D341Med (cell line): ENCODE results near the gene JAKMIP1.

Experiments
- DNase-seq: peaks from one replicate; pipeline ENCODE4 v3.0.0; 2012; ENCODE audit warnings: low spot score

The JAKMIP1 gene

DNA sequence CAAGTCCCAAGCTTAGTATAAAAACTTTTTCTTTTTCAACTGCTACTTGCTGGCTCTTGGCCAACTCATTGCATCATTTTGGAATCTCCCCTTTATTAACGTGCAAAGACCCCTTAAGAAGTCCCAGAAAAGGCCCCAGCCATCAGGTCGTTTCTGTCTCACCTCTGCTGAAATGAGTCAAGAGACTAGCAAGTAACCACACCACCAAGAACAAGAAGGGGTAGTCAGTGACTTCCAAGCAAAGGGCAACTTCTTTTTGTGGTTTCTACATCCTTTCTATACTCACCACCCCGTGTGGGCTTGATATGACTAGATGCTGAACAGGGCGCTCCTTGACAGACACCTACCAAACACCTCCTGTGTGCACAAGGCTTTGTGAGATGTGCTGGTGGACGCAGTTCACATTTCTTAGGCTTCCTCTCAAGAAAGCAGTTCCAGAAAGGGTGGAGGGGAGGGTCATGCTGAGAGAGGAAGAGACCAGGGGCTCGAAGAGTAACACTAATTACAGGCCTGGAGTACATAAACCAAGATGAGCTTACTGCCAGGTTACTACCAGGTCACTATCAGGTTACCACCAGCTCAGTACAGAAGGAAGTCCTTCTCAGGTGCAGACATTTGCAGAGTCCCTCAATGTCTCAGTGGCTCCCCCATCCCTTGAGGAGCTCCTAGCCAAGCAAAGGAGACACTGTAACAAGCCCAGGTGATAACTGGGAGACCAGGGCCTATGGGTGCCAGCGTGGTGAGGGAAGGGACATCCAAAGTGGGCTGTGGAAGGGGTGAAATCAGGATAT lies 19.3 kb downstream of the JAKMIP1 start:
- DNase-seq, result no peak

DNA sequence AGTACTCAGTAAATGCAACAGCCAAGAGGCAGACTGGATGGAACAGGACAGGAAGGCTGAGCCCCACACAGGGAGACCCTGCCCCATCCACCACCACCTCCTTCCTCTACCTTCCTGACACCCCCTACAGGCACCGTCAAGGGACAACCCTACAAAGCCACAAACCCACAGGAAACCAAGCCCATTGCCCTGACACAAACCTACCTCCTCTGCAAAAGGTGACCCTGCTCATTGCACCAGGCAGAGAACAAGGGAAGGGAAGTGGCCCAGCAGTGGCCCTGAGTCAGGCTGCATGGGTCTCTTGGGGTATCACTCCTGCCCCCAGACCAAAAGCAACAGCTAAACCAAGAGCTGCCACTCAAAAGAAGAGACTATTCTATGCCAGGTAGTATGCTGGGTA lies 21.0 kb downstream of the JAKMIP1 start:
- no peak for DNase-seq

DNA sequence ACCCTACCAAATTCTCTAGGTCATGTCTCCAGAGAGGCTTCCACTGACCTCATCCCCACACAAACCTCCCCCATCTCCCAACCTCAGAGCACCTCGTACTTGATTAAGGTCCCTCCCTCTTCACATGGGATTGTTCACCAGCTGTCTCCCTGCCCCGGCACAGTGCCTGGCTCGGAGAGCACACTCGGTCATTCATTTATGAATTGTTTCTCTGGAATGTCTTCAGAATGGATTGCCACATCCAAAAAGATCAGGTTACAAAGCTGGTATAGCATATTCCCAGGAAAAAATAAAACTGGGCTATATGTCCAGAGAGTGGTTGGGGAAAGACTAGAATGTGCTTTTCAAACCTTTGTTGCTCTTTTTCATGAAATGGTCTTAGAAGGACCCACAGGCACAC lies 21.6 kb downstream of the JAKMIP1 start:
- no peak for DNase-seq

DNA sequence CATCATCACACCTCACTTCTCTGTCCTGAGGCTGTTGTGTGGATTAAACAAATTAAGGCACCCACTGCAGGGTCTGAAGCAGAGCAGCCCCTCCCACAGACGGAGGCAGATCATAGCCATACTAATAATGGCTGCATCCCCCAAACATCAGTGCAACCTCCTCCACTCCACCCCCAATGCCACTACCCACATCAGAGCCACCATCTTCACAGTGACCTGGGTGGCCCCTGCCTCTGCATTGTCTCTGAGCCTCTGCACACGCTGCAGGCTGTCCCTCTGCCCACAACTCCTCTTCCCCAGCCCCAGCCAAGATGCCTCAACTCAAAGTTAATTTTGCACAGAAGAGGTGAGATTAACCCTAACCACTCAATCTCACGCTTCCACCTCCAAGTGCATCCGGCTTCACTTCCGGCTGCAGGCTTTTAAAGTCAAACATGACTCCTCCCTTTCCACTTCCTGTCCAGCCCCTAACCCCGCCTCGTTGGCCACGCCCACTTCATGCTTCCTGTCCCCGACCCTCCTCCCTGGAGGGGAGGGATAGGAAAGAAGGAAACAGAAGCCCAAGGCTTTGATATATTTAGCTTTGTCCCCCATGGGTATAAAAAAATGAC lies 22.7 kb downstream of the JAKMIP1 start:
- DNase-seq, result no peak

DNA sequence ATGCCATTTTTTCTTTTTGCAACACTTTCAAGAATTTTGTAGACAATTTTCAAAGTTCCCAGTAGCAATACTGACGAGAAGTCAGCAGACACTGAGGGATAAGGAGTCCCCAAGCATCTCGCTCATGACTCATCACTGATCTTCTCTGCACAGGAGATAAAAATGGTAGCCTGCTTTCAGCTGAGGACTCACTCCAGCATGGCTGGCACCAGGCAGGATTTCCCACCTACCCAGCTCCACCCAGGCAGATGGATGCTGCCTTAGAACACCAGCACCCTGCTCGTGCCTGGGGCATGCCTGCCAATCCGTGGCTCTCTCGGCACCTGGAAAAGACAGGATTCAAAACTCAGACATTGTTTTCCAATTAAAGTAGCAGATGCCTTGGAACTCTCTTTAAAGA lies 24.9 kb downstream of the JAKMIP1 start:
- DNase-seq, result no peak

DNA sequence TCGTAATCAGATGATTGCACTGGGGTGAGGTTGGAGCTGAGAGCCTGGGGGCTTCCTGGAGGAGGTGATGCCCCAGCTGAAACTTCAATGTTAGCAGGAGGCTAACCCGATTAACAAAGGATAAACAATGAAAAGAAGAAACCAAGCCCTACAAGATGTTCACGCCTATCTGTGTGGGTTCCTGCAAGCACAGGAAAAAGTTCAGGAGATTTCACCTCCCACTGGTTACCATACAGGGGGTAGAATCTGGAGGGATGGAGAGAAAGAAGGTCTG lies 27.5 kb downstream of the JAKMIP1 start:
- DNase-seq, result no peak

DNA sequence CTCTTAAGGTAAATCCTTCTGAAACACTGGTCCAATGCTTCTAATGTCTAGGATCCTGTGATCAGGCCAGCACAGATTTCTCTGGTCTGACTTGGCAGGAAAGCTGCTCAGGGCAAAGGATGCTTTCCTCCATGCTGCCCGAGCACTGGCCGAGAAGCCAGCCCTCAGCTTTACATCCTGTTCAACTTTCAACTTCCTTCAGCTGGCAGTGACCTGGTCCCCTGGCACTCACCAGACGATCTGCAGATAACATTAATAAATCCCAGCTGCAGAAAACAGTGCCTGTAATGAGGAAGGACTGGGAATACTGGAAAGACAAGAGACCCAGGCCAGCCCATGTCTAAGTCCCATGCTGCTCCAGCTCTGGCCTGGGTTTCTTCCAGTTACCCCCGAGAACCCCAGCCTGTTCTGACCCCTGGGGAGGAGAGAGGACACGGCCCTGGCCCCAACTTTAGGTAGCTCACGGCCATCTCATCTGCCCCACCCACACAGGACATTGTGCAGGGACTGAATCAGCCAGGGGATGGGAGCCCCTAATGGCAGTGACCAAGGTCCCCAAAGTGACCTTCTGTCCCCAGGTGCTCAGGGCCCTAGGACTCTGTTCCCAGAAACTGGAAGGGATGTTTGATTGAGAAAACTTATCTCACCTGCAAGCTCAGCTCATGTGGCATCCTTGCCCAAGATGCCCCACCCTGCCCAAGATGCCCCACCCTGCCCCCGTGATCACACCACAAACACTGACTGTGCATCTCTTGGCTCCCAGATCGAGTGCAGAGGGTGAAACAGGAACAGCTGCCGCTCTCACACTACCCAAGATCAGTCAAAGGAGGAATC lies 28.0 kb downstream of the JAKMIP1 start:
- no peak for DNase-seq

DNA sequence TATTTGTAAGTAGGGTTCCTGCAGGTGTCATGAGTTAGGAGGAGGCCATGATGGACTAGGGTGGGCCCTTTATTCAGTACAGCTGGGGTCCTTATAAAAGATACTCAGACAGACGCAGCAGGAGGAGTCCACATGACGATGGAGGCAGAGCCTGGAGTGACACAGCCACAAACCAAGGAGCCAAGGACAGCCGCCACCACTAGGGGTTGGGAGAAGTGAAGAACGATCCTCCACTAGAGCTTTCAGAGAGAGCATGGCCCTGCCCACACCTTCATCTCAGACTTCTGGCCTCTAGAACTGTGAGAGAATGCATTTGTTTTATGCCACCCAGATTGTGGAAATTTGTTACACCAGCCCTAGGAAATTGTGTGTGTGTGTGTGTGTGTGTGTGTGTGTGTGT lies 31.1 kb downstream of the JAKMIP1 start:
- DNase-seq, result no peak

DNA sequence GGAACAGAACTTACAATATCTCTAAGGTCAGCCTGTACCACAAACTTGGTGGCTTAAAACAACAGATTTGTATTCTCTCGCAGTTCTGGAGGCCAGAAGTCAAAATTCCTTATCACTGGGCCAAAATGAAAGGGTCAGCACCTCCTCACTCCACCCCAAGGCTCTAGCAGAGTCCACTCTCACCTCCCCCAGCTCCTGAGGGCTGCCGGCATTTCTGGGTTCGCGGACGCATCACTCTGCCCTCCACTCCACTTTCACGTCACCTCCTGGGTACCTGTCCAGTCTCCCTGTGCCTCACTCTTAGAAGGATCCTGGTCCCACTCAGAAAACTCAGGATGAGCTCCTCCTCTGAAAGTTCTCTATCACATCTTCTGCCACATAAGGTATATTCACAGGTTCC lies 34.6 kb downstream of the JAKMIP1 start:
- no peak for DNase-seq

DNA sequence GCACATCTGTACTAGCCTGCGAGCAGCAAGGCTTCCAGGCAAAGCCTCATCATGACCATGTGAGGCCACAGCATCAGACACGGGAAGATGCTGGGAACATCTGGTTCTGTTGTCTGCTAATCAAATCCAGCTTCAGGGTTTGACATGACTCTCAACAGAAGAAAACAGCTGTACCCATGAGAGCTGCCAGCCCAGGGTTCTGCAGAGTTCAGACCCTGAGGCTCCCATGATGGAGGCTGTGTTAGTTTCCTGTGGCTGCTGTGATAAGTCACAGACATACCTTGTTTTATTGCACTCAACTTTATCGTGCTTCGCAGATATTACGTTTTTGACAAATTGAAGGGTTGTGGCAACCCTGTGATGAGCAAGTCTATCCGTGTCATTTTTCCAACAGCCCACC lies 37.5 kb downstream of the JAKMIP1 start:
- DNase-seq, result no peak

DNA sequence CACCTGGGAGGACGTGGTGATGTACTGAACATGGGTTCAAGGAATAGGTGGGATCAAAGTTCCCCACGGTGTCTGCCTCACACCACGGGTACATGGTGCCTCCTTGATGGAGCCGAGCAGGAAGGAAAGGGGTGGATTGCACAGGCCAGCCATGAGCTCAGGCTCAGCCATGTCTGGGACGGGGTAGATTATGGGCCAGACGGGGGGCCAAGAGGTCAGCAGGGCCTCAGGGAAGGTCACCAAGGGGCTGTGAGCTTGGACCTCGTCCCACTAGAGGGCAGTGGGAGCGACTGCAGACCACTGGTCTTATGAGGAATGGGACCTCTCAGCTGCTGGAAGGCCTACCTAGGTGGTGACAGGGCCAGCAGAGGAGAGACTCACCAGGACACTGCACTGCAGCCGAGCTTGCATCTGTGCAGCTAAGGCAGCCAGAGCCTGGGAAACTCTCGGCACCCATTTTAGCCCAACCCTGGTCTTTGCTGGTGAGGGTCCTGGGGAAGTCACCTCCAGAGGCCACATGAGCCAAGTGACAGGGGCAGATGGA lies 38.4 kb downstream of the JAKMIP1 start:
- no peak for DNase-seq

DNA sequence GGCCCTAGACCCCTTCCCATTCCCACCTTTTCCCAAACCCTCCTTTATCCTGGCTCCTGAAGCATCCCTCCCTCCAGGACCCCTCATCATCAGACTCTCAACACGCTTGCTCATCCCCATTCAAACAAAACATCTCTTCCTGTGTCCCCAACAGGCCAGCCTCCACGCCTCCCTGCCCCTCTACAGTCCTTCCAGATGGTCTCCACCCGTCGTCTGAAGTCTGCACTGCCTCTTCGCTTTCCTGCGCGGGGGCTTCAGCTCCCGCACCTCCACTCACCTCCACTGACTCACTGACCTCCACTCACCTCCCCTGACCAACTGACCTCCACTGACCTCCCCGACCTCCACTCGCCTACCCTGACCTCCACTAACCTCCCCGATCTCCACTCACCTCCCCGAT lies 39.8 kb downstream of the JAKMIP1 start:
- DNase-seq, result no peak

DNA sequence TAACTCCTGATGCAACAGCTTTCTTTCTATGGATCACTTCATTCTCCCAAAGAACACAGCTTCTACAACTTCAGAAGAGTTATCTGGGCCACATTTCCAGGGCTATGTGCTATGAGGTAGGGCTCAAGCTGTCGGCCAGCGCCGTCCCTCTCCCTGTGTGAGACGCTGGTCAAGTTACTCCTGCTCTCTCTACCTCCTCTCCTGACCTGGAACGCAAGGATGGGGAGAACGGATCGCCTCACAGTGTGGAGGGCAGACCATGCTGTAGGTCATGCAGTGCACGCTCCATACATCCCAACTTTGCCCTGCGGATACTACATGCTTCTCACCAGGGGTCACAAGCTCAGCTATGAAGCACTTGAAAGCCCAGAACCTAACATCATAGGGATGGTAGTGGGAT lies 42.4 kb downstream of the JAKMIP1 start:
- DNase-seq, result no peak

DNA sequence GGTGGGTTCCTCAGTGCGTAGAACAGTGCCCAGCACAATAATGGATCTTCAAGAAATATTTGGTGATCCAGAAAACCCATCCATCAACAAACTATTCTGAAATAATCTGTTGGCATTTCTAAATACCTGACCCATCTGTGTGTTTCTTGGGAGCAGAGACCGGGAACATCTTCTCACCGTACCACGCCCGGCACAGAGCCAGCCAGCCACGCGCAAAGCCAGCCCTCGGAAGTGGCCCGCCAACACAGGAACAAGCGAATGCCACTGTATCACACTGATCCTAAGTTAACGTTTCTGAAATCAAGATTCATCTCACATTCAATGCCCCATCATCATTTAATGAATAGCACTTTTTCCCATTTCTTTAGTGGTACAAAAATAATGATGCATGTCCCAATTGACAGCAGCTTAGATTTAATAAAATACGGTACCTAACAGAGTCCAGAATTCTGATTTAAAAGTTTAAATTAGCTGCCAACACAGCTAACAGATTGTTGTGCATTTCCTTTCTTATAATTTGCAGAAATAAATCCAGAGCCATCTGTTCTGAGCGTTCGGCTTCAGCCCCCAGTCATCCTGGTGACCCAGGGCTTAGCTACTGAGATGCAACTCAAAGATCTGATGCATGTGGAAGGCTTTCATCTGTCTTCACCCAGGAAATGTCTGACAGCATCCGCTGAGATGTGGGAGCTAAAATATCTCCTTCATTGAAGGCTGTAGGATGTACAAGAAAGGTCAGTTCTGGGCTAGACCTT lies 44.2 kb downstream of the JAKMIP1 start:
- no peak for DNase-seq

DNA sequence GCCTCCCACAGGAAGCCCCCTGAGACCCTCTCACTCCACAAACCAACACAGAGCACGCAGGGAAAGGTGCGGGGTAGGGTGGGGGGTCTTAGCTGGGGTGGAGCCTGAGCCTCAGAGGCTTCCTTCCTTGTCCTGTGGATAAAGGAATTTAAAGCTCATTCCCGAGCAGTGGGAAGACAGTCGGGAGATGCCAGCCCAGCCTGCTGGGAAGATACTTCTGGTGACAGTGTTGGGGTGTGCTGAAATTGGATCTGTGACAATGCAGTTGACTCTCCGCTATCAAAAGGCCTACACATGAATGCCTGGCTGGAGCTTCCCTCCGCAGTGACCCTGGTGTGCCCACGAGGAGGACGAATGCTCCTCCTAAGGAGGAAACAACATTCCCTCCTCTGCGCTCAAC lies 45.5 kb downstream of the JAKMIP1 start:
- DNase-seq, result no peak

DNA sequence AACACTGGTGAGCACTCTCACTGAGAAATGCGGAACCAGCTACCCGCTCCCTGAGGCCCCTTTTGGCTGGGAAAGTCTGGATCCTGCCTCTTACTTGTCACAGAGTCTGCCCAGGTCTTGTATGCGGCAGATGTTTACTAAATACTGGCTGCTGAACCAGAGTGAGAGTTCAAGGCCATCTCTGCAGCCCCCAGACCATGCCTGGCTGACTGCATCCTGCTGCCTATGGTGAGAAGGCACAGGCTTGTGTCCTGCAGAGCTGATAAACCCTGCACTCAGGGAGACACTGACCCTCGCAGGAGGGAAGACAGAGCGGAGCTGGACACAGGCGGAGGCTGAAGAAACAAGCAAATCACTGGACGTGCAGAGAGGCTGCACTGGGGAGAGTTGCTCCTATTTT lies 46.5 kb downstream of the JAKMIP1 start:
- no peak for DNase-seq

DNA sequence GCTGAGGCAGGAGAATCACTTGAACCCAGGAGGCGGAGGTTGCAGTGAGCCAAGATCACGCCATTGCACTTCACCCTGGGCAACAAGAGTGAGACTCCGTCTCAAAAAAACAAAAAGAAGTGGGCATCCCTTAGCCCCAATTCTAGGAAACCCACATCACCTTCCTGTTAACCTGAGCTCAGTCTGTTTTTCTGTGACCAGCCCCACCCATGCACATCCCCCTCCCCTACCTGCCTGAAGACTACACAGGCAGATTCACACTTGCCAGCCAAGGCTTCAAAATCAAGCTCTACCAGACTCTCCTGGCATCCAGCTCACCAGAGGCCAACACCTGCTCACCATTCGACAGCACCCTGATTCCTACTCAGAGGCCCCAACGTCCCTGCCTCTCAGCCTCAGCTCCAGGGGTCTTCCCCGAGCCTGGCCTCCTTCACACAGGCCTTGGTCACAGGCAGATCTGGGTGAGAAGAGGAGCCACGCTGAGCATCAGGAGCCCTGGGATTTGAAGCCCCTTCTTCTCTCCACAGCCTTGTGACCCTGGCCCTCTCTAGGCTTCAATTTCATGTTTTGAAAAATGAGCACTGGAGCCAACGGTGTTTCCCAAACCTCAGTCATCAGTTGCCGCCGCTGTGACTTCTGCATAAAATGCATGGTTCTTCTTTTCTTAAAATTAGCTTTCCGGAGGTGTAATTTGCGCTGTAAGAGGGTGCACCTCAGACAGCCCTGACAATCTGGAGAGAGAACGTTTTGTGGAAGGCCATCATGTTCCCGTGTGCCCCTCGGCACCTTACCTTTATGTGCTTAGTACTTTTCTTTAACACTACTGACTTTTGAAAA lies 47.3 kb downstream of the JAKMIP1 start:
- DNase-seq, result no peak

DNA sequence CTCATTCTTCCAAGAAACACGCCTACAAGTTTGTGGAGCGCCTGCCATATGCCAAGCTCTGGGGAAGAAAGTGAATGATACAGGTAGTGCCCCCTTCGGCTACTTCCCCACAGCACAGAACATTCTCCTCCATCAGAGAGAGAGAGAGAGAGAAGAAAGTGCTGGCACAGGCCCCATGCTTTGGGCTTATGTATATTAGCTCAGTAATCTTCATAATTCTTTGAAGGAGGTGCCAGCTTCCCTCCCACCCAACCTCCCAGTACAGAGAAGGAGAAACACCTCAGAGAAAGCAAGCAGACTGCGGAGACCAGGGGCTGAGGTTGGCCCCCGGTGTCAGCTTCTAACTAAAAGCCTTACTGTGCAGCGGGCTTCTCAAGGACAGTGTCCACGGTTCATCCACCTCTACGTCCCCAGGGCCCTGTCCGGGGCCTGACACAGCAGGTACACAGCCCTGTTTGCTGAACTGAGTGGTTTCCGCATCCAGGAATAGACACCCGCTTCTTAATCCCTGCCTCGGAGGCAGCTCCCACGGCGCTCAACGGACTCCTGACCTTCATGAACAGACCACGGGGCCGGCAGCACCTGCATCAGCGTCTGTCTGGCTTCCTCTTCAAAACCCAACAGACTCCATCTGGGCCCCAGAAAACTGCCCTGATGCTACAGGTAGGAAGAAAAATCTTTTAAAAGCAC lies 50.2 kb downstream of the JAKMIP1 start:
- DNase-seq, result no peak

DNA sequence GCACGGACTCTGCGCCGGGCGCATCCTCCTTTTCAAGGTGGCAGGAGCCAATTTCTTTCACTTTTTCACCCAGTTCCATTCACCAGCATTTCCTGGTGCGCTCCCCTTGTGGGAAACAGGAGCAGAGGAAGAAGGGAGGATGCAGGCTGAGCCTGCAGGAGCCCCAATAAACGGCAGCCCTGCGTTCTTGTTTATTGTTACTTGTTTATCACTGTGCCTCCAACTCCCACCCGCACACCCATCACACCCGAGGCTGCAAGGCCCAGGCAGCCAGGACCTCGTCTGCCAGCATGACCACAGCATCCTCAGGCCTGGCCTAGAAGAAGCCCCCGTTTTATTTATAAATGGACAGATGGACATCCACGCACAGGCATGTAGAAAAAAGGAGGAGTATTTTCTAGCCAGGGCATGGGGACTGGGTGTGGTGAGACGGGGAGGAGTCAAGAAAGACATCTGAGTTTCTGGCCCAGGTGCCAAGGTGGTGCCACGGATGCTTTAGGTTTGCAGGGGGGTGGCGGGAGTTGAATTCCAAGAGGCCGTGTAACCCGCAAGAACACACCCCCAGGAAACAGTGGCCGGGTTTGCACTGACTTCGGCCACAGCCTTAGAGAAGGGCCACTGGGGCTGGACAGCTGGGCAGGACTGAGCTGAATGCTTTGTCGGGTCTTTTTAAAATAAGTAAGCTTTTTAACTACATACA lies 51.7 kb downstream of the JAKMIP1 start:
- no peak for DNase-seq

DNA sequence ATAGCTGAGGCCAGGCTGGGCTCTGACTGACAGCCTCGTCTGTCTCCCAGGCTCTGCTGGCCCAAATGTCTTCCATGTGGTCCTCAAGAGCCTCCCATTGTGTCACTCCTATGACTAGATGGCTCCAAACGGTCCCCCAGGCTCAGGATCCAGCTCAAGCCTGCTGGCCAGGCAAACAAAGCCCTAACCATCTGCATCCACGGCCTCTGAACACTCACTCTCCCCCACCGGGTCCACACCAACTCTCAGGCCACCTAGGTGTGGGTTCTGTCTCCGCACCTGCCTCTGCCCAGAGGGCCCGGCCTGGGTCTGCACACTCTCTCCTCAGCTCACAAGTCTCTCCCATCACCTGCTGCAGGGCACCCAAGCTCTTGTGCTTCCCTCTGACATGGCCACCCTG lies 52.9 kb downstream of the JAKMIP1 start:
- DNase-seq, result no peak
